Spinal cord (tissue), 10 donors: Measurements from ENCODE around the gene ZNF365. TPM values are rescaled to one million over a fixed set of nuclear protein-coding genes. Genes with fewer than 3 reads are reported as not detected.

Experiments
- DNase-seq, 6 donors: peaks; one replicate each; pipeline versions ENCODE4 v3.0.0 to v3.0.0-alpha.2; 2013 to 2015; ENCODE audit warnings: low spot score in 6 of 6, low read depth in 4 of 6
- H3K27ac ChIP-seq: one replicate; pipeline ENCODE4 v1.5.1; 2013; ENCODE audit warnings: low read depth, low read length, control low read depth
- H3K27me3 ChIP-seq: one replicate; pipeline ENCODE4 v1.6.1; 2013; ENCODE audit warnings: low read length; ENCODE audit not compliant: control insufficient read depth, insufficient read depth
- H3K36me3 ChIP-seq: one replicate; pipeline ENCODE4 v1.6.1; 2013; ENCODE audit warnings: low read length; ENCODE audit not compliant: control insufficient read depth, insufficient read depth
- H3K4me1 ChIP-seq: one replicate; pipeline ENCODE4 v1.6.1; 2013; ENCODE audit warnings: low read length; ENCODE audit not compliant: control insufficient read depth, insufficient read depth
- H3K4me3 ChIP-seq: one replicate; pipeline ENCODE4 v1.5.1; 2013; ENCODE audit warnings: low read depth, low read length, control low read depth
- H3K9me3 ChIP-seq: one replicate; pipeline ENCODE4 v1.6.1; 2013; ENCODE audit warnings: low read length; ENCODE audit not compliant: control insufficient read depth, insufficient read depth
- WGBS: methylation state at CpG from one replicate; pipeline ENCODE4 v1.1.5; 2013; ENCODE audit warnings: missing lambda C conversion rate; ENCODE audit not compliant: insufficient coverage; 5-methylcytosine and 5-hydroxymethylcytosine counted together
- polyA plus RNA-seq, 2 donors: library from polyadenylated mRNA; unstranded; fragments of 120-200 nt; gene quantifications; one replicate each; pipeline ENCODE4 v1.2.1, GENCODE V29; 2013; ENCODE audit not compliant: insufficient read length in 2 of 2
- total RNA-seq, 2 donors: library from RNA; depleted of rRNA in 1 of 2; stranded (reverse); fragments of 120-200 nt in 1 of 2; fragments of >200 nt in 1 of 2; gene quantifications; one replicate each; pipeline versions ENCODE4 v1.2.3 to v1.2.4, GENCODE V29; 2013 to 2014
- donor health status: healthy.

The ZNF365 gene
- total and polyA plus RNA-seq, 4 donors, result 11.6 to 27.2 (median 21.8) TPM

GRCh38 chr10:62384447-62385081 lies 10.4 kb downstream of the ZNF365 start:
- H3K27me3 ChIP-seq, result no peaks in the 10 kb centered on the region
- DNase-seq, result peak in 1 of 6 donors; percentile 26
- WGBS, result 83% methylated on average over 1 of the region's 4 CpGs
- no peaks in the 10 kb centered on the region for H3K4me1 ChIP-seq
- H3K27ac ChIP-seq, result no peak overlapping the region
- no peak overlapping the region for H3K4me3 ChIP-seq
- peaks cover 3% of the 10 kb centered on the region for H3K36me3 ChIP-seq
- no peaks in the 10 kb centered on the region for H3K9me3 ChIP-seq

- no peak overlapping the region for H3K27ac ChIP-seq
- H3K4me1 ChIP-seq, result no peaks in the 10 kb centered on the region
- 93% methylated on average over 4 of the region's 4 CpGs for WGBS
These were observed 12.5 kb downstream of the ZNF365 start for GRCh38 chr10:62386356-62387320.

DNA sequence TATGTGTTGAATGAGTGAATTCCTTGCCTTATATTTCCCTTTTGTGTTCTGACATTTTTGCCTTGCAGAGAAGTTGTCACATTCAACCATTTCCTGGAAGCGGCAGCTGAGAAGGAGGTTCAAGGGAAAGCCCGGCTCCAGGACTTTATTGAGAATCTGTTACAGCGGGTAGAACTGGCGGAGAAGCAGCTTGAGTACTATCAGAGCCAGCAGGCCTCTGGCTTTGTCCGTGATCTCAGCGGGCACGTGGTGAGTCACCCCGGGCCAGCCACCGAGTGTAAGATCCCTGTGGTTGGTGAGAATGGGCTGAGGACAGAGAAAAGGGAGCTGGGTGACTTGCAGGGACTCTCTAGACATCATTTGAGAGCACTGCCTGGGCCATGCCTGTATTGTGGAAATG lies 14.2 kb downstream of the ZNF365 start:
- H3K27me3 ChIP-seq, result no peaks in the 10 kb centered on the region
- peaks cover 3% of the 10 kb centered on the region for H3K36me3 ChIP-seq
- no peak overlapping the region for H3K27ac ChIP-seq
- 97% methylated on average over 9 of the region's 9 CpGs for WGBS
- no peaks in the 10 kb centered on the region for H3K4me1 ChIP-seq
- no peaks in the 10 kb centered on the region for H3K9me3 ChIP-seq
- H3K4me3 ChIP-seq, result no peak overlapping the region
- DNase-seq, result no peak

More at GRCh38 chr10:62386356-62387320, 12.5 kb downstream of the ZNF365 start:
- DNase-seq, result no peak
- Histone ChIP-seq H3K4me3 (no peak overlapping the region), H3K36me3 (peaks cover 3% of the 10 kb centered on the region), H3K9me3 (no peaks in the 10 kb centered on the region), H3K27me3 (no peaks in the 10 kb centered on the region)

DNA sequence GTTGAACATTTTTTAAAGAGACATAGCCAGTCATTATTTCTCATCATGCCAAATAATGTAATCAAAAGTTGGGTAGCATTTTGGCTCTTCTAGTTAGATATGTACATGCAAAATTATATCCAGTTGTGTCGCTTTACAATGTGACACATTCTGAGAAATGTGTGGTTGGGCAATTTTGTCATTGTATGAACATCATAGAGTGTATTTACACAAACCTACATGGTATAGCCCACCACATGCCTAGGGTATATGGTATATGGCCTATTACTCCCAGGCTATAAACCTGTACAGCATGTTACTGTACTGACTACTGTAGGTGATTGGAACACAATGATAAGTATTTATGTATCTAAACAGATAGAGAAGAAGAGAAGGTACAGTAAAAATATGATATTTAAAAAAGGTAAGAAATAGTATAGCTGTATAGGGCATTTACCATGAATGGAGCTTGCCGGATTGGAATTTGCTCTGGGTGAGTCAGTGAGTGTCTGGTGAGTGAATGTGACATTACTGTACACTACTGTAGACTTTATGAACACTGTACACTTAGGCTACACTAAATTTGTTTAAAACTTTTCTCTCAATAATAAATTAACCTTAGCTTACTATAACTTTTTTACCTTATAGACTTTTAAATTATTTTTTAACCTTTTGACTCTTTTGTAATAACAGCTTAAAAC lies 16.5 kb downstream of the ZNF365 start:
- Histone ChIP-seq H3K27ac (no peak overlapping the region), H3K9me3 (no peaks in the 10 kb centered on the region), H3K27me3 (no peaks in the 10 kb centered on the region), H3K4me1 (no peaks in the 10 kb centered on the region), H3K36me3 (peaks cover 3% of the 10 kb centered on the region), H3K4me3 (no peak overlapping the region)
- no CpG with 5 or more reads among the region's 2 CpGs for WGBS
- no peak for DNase-seq

DNA sequence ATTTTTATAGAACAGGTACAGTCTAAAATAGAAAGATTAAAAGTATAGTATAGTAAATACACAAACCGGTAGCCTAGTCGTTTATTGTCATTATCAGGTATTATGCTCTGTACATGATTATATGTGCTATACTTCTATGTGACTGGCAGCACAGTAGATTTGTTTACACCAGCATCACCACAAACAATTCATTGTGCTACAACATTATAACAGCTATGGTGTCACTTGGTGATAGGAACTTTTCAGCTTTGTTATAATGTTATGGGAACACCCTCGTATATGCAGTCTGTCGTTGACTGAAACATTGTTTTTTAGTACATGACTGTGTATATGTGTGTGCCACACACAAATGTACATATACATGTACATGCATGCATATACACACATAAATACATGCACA lies 19.1 kb downstream of the ZNF365 start:
- no peak overlapping the region for H3K27ac ChIP-seq
- H3K4me1 ChIP-seq, result no peaks in the 10 kb centered on the region
- no CpG with 5 or more reads among the region's 4 CpGs for WGBS
- peaks cover 3% of the 10 kb centered on the region for H3K36me3 ChIP-seq
- H3K4me3 ChIP-seq, result no peak overlapping the region
- no peaks in the 10 kb centered on the region for H3K9me3 ChIP-seq
- DNase-seq, result no peak
- no peaks in the 10 kb centered on the region for H3K27me3 ChIP-seq

- Histone ChIP-seq H3K27me3 (no peaks in the 10 kb centered on the region), H3K9me3 (no peaks in the 10 kb centered on the region), H3K36me3 (peaks cover 2% of the 10 kb centered on the region), H3K4me1 (no peaks in the 10 kb centered on the region), H3K27ac (no peak overlapping the region), H3K4me3 (no peak overlapping the region)
- no peak for DNase-seq
- 24% methylated on average over 1 of the region's 2 CpGs for WGBS
These were observed 20.4 kb downstream of the ZNF365 start for GRCh38 chr10:62394556-62395018.

DNA sequence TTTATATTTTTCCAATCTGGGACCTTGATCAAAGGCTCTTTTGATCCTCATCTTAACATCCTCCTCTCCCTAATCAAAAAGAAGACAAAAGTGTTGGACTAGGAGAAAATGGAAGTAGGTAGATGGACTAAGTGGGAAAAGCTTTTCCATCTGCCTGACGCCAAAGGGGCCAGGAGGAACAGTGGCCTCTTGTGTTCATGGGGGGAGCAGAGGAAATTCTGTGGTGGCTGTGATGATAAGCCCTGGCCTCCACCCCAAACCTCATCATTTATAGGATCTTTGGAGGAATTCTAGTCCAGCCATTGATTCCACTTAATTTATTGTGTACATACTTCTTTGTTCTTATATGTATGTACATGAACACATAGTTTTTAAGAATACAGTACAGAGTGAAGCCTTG lies 21.7 kb downstream of the ZNF365 start:
- H3K27ac ChIP-seq, result no peak overlapping the region
- no CpG with 5 or more reads among the region's 1 CpG for WGBS
- no peaks in the 10 kb centered on the region for H3K9me3 ChIP-seq

GRCh38 chr10:62396864-62397263 lies 22.7 kb downstream of the ZNF365 start:
- Histone ChIP-seq H3K27me3 (no peaks in the 10 kb centered on the region), H3K4me1 (no peaks in the 10 kb centered on the region), H3K36me3 (peaks cover 4% of the 10 kb centered on the region), H3K4me3 (no peak overlapping the region), H3K27ac (no peak overlapping the region), H3K9me3 (no peaks in the 10 kb centered on the region)
- no peak for DNase-seq
- WGBS, result 90% methylated on average over 2 of the region's 3 CpGs

More for the DNA sequence above, 21.7 kb downstream of the ZNF365 start:
- Histone ChIP-seq H3K4me1 (no peaks in the 10 kb centered on the region), H3K36me3 (peaks cover 4% of the 10 kb centered on the region), H3K4me3 (no peak overlapping the region), H3K27me3 (no peaks in the 10 kb centered on the region)
- no peak for DNase-seq

DNA sequence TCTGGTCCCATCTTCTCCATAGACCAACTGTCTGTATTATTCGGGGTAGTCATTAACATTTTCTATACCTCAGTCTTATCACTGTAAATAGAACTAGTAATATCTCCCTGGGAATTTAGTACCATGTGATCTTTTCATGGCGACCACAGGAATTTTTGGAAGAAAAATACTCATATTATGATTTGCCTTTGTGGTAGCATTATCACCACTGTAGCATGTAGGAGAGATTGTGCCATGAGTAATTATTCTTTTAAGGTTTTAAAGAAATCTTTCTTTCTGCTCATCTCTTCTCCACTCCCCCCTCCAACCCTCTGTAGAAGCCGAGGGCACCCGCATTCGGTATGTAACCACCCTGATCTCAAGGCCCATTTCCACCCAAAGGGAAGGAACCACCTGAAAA lies 25.0 kb downstream of the ZNF365 start:
- no peaks in the 10 kb centered on the region for H3K9me3 ChIP-seq
- H3K36me3 ChIP-seq, result peaks cover 4% of the 10 kb centered on the region
- 100% methylated on average over 3 of the region's 5 CpGs for WGBS
- H3K4me3 ChIP-seq, result no peak overlapping the region
- no peak for DNase-seq
- H3K27me3 ChIP-seq, result no peaks in the 10 kb centered on the region
- no peaks in the 10 kb centered on the region for H3K4me1 ChIP-seq
- H3K27ac ChIP-seq, result no peak overlapping the region
